GM12874 (cell line): Measurements from ENCODE around the gene VAPA.

ENCODE experiments used
- TF ChIP-seq, protein P1 (sequence below): IDR thresholded peaks from 2 replicates; pipeline ENCODE4 v1.5.1; 2011; ENCODE audit warnings: low read depth, mild to moderate bottlenecking, control low read depth, low read length, moderate library complexity; ENCODE audit not compliant: insufficient read depth

The VAPA gene

GRCh38 chr18:9928646-9929259, 14.9 kb downstream of the VAPA start:
- TF ChIP-seq, protein P1, sequence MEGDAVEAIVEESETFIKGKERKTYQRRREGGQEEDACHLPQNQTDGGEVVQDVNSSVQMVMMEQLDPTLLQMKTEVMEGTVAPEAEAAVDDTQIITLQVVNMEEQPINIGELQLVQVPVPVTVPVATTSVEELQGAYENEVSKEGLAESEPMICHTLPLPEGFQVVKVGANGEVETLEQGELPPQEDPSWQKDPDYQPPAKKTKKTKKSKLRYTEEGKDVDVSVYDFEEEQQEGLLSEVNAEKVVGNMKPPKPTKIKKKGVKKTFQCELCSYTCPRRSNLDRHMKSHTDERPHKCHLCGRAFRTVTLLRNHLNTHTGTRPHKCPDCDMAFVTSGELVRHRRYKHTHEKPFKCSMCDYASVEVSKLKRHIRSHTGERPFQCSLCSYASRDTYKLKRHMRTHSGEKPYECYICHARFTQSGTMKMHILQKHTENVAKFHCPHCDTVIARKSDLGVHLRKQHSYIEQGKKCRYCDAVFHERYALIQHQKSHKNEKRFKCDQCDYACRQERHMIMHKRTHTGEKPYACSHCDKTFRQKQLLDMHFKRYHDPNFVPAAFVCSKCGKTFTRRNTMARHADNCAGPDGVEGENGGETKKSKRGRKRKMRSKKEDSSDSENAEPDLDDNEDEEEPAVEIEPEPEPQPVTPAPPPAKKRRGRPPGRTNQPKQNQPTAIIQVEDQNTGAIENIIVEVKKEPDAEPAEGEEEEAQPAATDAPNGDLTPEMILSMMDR = no peak

GRCh38 chr18:9930299-9930884, 16.6 kb downstream of the VAPA start:
- TF ChIP-seq, protein P1 = no peak

DNA sequence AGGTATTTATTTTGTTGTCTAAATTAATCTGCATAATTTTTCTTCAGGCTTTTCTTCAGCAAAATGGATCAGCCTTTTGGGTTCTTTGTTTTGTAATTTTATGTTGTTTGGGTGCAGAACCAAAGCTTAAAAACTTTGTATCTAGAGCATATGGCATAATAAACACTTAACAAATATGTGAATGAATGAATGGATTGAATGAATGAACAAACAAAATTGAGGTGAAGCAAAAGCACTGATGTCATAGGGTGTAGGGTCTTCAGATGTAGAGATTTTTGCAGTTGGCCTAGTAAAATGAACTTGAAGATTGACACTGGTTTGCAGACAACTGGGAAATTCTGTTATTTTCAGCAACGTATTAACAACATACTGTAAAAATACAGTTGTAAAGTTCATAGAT, 17.3 kb downstream of the VAPA start:
- TF ChIP-seq, protein P1 = no peak

- TF ChIP-seq, protein P1 = no peak
Observed at GRCh38 chr18:9931678-9932077, 17.9 kb downstream of the VAPA start.

DNA sequence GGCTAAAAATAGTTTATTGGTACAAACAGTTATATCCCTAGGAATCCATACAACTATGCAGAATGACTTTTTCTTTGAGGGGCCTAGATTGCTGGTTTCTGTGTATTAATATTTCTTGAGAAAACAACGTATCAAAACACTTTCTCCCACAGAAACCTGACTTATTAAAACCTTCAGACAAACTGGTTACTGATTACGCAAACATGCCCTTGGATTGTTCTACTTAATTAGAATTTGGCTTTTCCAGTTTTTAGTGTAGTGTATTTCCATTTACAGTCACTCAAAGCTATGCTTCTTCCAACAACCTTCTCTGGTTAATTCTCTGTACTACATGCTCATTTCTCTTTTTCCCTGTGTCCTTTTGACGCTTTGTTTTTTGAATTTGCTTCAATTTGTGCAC, 20.0 kb downstream of the VAPA start:
- TF ChIP-seq, protein P1 = no peak

- TF ChIP-seq, protein P1 = no peak
Observed at GRCh38 chr18:9934274-9934673, 20.5 kb downstream of the VAPA start.

DNA sequence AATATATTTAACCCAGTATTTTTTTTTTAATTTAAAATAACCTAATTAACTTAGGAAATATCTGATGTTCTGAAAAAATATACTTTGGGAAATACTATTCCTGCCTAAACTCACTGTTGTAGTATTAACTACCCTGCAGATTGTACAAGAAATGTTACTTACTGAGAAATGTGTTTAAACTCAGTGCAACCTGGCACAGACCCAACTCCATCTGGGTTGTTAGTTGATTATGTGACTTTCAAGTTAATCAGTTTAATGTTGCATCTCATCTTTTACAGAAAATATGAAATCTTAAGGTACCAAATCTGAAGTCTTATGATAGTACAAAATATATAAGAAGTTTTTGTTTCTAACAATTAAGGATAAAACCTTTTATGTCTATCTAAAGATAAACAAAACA, 27.3 kb downstream of the VAPA start:
- TF ChIP-seq, protein P1 = no peak

GRCh38 chr18:9941660-9942059, 27.8 kb downstream of the VAPA start:
- TF ChIP-seq, protein P1 = no peak
